Psoas muscle (tissue), 8 donors: ENCODE results near the gene TP63. TPM values are rescaled to one million over a fixed set of nuclear protein-coding genes. Genes with fewer than 3 reads are reported as not detected.

Source experiments
- ATAC-seq, 4 donors: fragments of 200-7000 bp; cut with Tn5 transposase; one replicate each; pipeline ENCODE4 v1.9.1; 2020; ENCODE audit warnings: moderate library complexity in 3 of 4, mild to moderate bottlenecking in 2 of 4
- DNase-seq, 2 donors: peaks; one replicate each; pipeline ENCODE4 v3.0.0-alpha.2; 2020
- H3K27ac ChIP-seq: fragments of 200-600 bp; one replicate; pipeline ENCODE4 v1.8.0; 2022
- H3K27me3 ChIP-seq, 3 donors: fragments of 200-600 bp in 1 of 3; one replicate each; pipeline versions ENCODE4 v1.6.1 to v1.8.0; 2013 to 2022; ENCODE audit warnings: low read length in 2 of 3, mild to moderate bottlenecking in 2 of 3, moderate library complexity in 1 of 3; ENCODE audit not compliant: insufficient read depth in 3 of 3
- H3K36me3 ChIP-seq, 2 donors: fragments of 200-600 bp in 1 of 2; one replicate each; pipeline versions ENCODE4 v1.6.1 to v1.8.0; 2013 to 2022; ENCODE audit warnings: low read depth in 1 of 2, mild to moderate bottlenecking in 1 of 2, moderate library complexity in 1 of 2; ENCODE audit not compliant: insufficient read depth in 1 of 2
- H3K4me1 ChIP-seq: fragments of 200-600 bp; one replicate; pipeline ENCODE4 v1.8.0; 2022
- H3K4me3 ChIP-seq: fragments of 200-600 bp; one replicate; pipeline ENCODE4 v1.8.0; 2022; ENCODE audit warnings: mild to moderate bottlenecking
- H3K9me3 ChIP-seq: fragments of 200-600 bp; one replicate; pipeline ENCODE4 v1.8.0; 2022
- WGBS, 3 donors: extraction: QIAGEN DNeasy Blood & Tissue Kit; methylation state at CpG; one replicate each; pipeline versions ENCODE4 v1.1.6 to v1.1.7; 2013; 5-methylcytosine and 5-hydroxymethylcytosine counted together
- intact Hi-C, 2 donors: fragments of 100-400 bp; cut with DNase I; formaldehyde crosslinking; loops; one replicate each; pipeline versions ENCODE4 v1.11.0 to v1.14.2; 2022
- polyA plus RNA-seq, 3 donors: library from polyadenylated mRNA; stranded (reverse); fragments of 200-250 nt; gene quantifications; one replicate each; pipeline ENCODE4 v1.2.3, GENCODE V29; 2013
- total RNA-seq, 4 donors: library from RNA; stranded (reverse); fragmentation: NEBNext Ultra II Directional in 2 of 4; extraction: Animal tissue kit (Norgen Biotek cat#: 25700) in 2 of 4; gene quantifications; one replicate each; pipeline versions ENCODE4 v1.2.1 to v1.2.4, GENCODE V29; 2021 to 2023
- TF ChIP-seq, protein P1 (sequence below): fragments of 200-600 bp; IDR thresholded peaks from one replicate; pipeline ENCODE4 v1.8.0; 2022; ENCODE audit warnings: antibody characterized with exemption
- donor health status: healthy with polysubstance abuse.
- donor health status: DM: no; HTN: no; CAD: no; lungs with moderate emphysema.
- donor health status: Bipolar disorder and iron deficiency.
- donor health status: healthy.
- donor health status: DM: yes; HTN: yes; CAD: no.
- donor health status: DM: no; HTN: no; CAD: no.
- donor health status: DM: no; HTN: no; CAD: no.
- donor health status: DM: yes; HTN: yes; CAD: no.

The TP63 gene
- total and polyA plus RNA-seq, 7 donors, result 1.4 to 83.0 (median 13.1) TPM

DNA sequence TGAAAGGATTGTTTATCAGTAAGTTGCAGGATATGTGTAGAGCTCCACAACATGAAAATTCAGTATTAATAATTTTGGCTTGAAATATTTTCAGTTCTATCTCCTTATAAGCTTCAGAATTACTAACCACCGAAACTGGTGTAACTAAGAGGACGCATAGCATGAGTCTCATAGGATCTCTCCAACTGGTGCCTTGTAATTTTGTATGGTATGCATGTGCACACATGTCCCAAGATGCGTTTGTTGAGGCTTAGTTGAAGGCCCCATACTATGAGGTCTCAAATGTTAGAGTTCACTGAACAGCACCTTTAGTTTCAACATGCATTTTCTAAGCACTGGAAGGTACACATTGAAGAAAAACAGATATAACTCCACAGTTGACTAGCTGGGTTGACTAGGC, 195.4 kb downstream of the TP63 start:
- ATAC-seq (no peak), DNase-seq (no peak)
- H3K27ac ChIP-seq, result no peak overlapping the region
- H3K4me1 ChIP-seq, result peaks cover 5% of the 10 kb centered on the region
- no peaks in the 10 kb centered on the region for H3K9me3 ChIP-seq
- TF ChIP-seq, protein P1, sequence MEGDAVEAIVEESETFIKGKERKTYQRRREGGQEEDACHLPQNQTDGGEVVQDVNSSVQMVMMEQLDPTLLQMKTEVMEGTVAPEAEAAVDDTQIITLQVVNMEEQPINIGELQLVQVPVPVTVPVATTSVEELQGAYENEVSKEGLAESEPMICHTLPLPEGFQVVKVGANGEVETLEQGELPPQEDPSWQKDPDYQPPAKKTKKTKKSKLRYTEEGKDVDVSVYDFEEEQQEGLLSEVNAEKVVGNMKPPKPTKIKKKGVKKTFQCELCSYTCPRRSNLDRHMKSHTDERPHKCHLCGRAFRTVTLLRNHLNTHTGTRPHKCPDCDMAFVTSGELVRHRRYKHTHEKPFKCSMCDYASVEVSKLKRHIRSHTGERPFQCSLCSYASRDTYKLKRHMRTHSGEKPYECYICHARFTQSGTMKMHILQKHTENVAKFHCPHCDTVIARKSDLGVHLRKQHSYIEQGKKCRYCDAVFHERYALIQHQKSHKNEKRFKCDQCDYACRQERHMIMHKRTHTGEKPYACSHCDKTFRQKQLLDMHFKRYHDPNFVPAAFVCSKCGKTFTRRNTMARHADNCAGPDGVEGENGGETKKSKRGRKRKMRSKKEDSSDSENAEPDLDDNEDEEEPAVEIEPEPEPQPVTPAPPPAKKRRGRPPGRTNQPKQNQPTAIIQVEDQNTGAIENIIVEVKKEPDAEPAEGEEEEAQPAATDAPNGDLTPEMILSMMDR, result no peak
- 89 to 90% (median 89%) methylated on average over 3 of the region's 3 CpGs for WGBS, 3 donors
- H3K36me3 ChIP-seq, result peaks cover 0 to 10% of the 10 kb centered on the region in 2 donors
- intact Hi-C loops, result no loop called here
- no peaks in the 10 kb centered on the region for H3K27me3 ChIP-seq
- no peak overlapping the region for H3K4me3 ChIP-seq

DNA sequence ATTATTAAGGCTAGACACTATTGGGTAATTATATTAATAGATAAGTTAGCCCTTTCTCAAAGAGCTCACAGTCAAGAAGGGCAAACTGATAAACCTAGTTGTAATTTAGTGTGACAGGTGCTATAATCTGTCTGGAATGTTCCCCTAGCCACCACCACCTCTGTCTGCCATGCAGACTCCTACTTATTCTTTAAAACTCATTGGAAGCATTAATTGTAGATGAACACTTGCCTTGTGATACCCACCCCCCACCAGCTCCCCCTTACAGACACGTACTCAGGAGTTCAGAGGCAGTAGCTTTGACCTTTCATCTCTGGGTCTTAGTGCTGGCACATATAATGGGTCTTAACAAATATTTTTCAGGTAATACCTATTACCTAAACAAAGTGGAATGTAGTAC, 195.9 kb downstream of the TP63 start:
- Histone ChIP-seq H3K9me3 (no peaks in the 10 kb centered on the region), H3K27me3 (no peaks in the 10 kb centered on the region), H3K4me1 (peaks cover 5% of the 10 kb centered on the region), H3K4me3 (no peak overlapping the region), H3K36me3 (peaks cover 0 to 13% of the 10 kb centered on the region in 2 donors), H3K27ac (no peak overlapping the region)
- TF ChIP-seq, protein P1, result no peak
- intact Hi-C loops, result no loop called here
- WGBS, 3 donors, result 69 to 87% (median 82%) methylated on average over 1 of the region's 1 CpG
- DNase-seq, result no peak
- no peak for ATAC-seq

- H3K36me3 ChIP-seq, result peaks cover 0 to 9% of the 10 kb centered on the region in 2 donors
- H3K4me3 ChIP-seq, result no peak overlapping the region
- peaks cover 5% of the 10 kb centered on the region for H3K4me1 ChIP-seq
- H3K27ac ChIP-seq, result no peak overlapping the region
- DNase-seq (no peak), ATAC-seq (no peak)
- intact Hi-C loops, result no loop called here
- WGBS, 3 donors, result 94 to 97% (median 96%) methylated on average over 2 of the region's 2 CpGs
- TF ChIP-seq, protein P1, result no peak
- no peaks in the 10 kb centered on the region for H3K9me3 ChIP-seq
- no peaks in the 10 kb centered on the region for H3K27me3 ChIP-seq
Measured at GRCh38 chr3:189830401-189830800, 199.2 kb downstream of the TP63 start.

GRCh38 chr3:189833266-189833665, 202.1 kb downstream of the TP63 start:
- TF ChIP-seq, protein P1, result no peak

DNA sequence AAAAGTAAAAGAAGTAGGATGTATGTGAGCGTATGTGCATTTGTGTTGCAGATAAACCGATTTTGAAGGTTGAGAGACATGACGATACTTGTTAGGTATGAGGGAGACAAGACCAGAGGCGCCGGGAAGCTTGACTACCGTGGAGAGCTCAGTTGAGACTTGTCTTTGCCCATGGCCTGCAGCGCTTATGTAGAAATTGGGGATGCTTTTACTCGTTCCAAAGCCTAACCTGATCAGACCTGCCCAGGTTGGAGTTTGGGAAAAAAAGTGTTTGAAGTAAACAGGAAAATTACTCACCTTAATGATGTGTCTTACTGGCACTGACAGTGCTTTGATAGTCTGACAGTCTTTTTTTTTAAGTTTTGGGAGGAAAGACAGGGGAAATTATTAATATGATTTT, 202.8 kb downstream of the TP63 start:
- TF ChIP-seq, protein P1, result no peak
- DNase-seq (no peak), ATAC-seq (no peak)
- Histone ChIP-seq H3K9me3 (no peaks in the 10 kb centered on the region), H3K4me3 (no peak overlapping the region), H3K4me1 (peaks cover 12% of the 10 kb centered on the region), H3K36me3 (peaks cover 0 to 9% of the 10 kb centered on the region in 2 donors), H3K27me3 (no peaks in the 10 kb centered on the region), H3K27ac (no peak overlapping the region)
- 89 to 93% (median 90%) methylated on average over 8 of the region's 8 CpGs for WGBS, 3 donors
- intact Hi-C loops, result no loop called here

More at GRCh38 chr3:189833266-189833665, 202.1 kb downstream of the TP63 start:
- H3K27me3 ChIP-seq, result no peaks in the 10 kb centered on the region
- WGBS, 3 donors, result 47 to 56% (median 47%) methylated on average over 2 of the region's 2 CpGs
- H3K4me1 ChIP-seq, result peaks cover 6% of the 10 kb centered on the region
- intact Hi-C loops, result no loop called here
- H3K4me3 ChIP-seq, result no peak overlapping the region
- H3K36me3 ChIP-seq, result peaks cover 0 to 9% of the 10 kb centered on the region in 2 donors
- ATAC-seq (no peak), DNase-seq (no peak)
- no peak overlapping the region for H3K27ac ChIP-seq
- no peaks in the 10 kb centered on the region for H3K9me3 ChIP-seq
